Stimulated activated CD4-positive, alpha-beta T cell treated with anti-CD3 and anti-CD28 coated beads, Interleukin-2, amount 100 ng/mL, for 48 hours (primary cell): ENCODE results near the gene MACC1.

Experiments
- DNase-seq, 2 donors: peaks; one replicate each; pipeline ENCODE4 v3.0.0-alpha.2; 2020

MACC1 gene, protein sequence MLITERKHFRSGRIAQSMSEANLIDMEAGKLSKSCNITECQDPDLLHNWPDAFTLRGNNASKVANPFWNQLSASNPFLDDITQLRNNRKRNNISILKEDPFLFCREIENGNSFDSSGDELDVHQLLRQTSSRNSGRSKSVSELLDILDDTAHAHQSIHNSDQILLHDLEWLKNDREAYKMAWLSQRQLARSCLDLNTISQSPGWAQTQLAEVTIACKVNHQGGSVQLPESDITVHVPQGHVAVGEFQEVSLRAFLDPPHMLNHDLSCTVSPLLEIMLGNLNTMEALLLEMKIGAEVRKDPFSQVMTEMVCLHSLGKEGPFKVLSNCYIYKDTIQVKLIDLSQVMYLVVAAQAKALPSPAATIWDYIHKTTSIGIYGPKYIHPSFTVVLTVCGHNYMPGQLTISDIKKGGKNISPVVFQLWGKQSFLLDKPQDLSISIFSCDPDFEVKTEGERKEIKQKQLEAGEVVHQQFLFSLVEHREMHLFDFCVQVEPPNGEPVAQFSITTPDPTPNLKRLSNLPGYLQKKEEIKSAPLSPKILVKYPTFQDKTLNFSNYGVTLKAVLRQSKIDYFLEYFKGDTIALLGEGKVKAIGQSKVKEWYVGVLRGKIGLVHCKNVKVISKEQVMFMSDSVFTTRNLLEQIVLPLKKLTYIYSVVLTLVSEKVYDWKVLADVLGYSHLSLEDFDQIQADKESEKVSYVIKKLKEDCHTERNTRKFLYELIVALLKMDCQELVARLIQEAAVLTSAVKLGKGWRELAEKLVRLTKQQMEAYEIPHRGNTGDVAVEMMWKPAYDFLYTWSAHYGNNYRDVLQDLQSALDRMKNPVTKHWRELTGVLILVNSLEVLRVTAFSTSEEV

DNA sequence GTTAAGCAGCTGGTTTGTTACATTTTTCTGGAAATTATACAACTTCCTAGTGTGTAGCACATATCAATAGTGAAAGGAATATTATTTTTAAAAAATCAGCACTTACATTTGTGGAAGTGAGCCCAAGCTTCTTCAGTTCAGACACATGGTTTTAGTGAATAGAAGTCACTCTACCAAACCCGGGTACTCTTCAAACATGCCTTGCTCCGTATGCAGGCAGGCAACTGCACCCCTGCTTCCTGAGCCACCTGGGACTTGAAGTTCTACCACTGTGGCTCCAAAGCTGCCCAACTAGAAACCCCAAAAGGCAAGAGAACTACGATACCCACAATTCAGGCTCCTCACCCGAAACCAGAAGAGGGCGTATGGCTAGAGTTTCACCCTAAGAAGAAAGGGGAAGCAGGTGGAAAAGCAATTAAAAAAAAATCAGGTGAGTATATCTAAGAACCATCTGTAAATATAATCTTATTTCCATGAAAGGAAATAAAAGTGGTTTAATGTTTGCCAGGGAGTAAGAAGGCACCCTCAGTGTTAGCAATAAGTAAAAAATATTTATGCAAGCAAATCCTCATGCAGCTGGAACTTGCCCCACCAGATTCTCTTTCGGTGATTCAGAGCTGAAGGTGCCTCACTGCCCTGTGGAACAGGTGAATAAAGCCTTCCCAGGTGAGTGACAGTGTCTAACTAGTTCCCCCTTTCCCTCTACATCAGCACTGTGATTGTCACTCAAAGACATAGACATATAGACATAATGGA, at the start of gene MACC1:
Gene MACC1 (minus strand): TSS at position 192 of the 756 bp plus-strand sequence. CDS start 55,522 bp downstream, outside the sequence.
- no peak for DNase-seq

DNA sequence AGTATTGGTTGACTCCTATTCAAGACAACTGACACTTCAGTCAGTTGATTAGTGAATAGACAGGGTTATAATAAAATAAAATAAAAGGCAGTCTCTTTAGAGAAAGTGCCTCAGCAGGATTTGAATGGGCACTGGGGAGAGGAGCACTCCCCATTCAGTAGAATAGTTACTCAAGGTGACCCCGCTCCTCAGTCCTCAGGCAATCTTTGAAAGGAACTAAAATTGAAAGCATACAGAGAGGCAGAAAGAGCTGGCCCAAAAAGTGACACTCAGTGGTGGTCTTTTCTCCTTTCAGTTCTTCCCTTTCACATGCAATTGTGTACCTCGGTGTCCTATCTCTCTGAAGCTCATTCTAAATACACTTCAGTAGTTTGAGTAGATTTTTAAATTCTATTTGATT, 47.4 kb upstream of the MACC1 start:
- DNase-seq, result no peak

GRCh38 chr7:20260223-20260622, 43.0 kb upstream of the MACC1 start:
- DNase-seq, result no peak

GRCh38 chr7:20257212-20257611, 40.0 kb upstream of the MACC1 start:
- DNase-seq, result no peak

- DNase-seq, result no peak
These were observed 32.7 kb upstream of the MACC1 start for GRCh38 chr7:20249920-20250319.

DNA sequence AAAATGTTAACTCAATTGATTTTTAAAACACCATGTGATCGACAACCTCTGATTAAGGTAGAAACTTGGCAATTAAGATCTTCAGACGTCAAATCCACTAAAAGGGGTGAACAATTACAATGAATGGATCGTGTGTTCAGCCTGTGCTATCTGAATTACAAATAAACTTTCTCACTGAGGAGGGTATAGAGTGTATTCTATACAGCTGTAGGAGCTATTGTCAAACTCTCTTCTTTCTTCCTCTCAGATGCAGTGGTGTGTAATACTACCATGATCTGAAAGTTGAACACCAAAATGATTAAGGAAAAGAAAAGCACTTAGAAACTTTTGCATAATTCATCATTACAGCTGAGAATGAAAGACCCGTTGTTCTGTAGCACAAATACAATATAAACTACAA, 32.2 kb upstream of the MACC1 start:
- DNase-seq, result no peak

DNA sequence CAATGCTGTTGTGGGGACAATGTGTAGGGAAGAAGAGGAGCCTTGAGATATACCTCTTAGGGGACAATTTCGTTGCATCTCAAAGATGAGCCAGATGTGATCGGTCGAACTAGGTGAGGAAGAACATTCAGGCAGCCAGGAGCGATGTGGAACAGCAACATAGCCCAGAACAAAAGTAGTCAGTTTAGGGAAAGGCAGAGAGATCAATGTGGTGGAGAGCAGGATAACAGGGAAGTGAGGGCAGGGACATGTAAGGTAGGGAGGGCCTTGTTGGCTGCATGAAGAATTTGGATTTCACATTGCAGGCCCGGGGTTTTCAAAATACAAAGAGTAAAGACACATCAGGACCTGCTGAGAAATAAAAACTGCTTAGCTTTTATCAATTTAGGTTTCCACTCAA, 29.1 kb upstream of the MACC1 start:
- no peak for DNase-seq

DNA sequence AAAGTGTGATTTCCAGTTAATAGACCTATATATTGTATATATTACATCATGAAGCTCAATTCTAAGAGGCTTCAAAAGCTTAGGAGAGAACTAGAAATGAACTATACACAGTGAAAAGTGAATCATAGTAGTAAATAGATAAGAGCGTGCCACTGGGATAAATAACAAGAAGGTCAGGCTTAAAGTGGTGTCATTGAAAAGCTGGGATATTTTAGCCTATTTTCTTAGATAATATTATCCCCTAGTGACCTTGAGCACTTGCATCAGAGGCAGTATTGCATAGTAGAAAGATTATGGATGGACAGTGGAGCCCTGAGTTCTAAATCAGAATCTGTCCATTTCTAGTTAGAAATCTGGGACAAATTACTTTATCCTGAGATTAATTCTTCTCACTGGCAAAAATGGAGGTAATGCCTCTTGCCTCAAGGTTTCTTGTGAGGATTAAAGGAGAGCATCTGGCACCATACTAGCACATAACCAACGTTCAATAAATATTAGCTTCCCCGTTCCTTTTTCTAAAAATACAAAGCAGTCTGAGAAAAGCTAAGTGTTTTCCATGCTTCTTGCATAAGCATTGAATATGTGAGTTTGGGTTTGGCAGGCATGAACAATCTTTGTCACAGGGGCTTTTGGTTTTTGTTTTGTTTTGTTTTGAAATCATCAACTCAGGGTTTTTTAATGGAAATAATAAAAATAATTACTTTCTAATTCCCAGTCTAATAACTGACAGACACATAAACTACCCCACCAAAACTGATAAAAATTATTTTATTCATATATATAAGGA, 27.3 kb upstream of the MACC1 start:
- DNase-seq, result no peak

GRCh38 chr7:20241911-20242261, 24.7 kb upstream of the MACC1 start:
- no peak for DNase-seq

DNA sequence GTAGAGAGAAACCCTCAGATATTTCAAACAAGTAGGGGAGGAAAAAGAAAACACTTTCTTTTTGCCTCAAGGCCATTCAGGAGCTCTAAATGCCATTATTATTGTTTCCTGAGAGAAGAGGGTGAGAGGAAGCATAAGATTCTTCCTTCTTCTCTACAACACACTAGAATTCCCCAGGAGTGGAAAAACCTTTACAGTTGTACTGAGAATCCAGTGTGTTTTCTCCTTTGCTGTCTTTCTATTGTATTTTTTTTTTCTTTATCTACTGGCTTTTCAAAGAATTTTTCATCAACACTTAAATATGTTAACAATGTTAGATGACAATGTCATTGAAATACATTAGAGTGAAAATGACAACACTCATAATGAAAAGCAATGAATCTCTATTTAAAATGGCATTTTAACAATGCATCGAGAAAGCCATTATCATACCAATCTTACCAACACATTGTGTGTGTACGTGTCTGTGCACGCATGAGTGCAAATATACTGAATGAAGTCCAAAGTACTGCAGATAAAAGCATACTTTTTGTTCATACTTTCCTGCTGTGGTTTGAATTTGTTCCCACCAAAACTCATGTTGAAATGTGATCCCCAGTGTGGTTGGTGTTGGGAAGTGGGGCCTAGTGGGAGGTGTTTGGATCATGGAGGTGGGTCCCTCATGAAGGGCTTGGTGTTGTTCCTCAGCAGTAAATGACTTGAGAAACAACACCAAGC, 24.2 kb upstream of the MACC1 start:
- DNase-seq, result no peak

- DNase-seq, result no peak
These were observed 23.1 kb upstream of the MACC1 start for GRCh38 chr7:20240080-20240926.

DNA sequence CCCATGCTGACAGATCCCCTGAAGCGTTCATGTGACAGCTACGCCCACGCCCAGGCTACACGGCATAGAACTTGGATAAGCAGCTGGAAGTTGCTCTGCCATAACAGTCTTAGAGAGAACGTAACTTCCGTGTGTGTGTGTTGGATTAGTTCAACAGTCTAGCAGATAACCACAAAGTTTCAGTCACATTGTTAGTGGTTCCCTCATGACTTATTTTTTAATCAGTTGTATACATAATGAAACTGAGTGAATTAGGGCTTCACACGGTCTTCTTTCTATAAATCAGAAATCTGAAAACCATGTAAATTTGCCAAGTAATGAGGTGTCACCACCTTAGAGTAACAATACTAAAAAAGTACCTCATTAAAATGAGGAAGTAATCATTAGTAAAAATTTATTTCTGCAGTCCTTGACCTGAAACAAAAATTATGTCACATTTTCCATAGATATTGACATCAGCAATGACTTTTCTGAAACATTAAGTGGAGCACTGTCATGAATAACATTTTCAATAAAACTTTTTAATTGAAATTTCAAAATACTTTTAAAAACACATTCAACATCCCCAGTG, 21.7 kb upstream of the MACC1 start:
- DNase-seq, result no peak

DNA sequence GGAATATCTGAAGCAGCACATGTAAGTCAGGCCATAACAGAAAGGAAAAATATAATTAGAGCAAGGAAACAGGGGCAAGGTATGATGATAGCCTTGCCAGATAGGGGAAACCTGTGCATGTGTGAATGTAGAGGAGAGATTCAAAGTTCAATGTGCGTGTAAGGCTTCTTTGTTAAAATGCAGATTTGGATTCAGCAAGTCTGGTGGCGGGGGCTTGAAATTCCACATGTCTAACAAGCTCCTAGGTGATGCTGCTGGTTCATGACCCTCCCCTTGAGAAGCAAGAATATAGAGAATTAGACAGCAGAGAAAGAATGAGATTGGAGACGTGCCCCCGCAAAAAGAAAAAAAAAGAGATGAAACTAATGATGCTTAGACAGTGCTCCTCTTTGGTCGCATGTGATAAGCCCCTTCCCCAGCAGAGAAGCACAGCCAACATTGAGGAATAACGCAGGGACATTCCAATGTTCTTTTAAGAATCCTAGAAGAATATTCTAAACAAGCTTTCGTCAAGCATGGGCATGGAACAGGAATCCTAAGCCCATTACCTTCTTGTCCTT, 21.1 kb upstream of the MACC1 start:
- no peak for DNase-seq

DNA sequence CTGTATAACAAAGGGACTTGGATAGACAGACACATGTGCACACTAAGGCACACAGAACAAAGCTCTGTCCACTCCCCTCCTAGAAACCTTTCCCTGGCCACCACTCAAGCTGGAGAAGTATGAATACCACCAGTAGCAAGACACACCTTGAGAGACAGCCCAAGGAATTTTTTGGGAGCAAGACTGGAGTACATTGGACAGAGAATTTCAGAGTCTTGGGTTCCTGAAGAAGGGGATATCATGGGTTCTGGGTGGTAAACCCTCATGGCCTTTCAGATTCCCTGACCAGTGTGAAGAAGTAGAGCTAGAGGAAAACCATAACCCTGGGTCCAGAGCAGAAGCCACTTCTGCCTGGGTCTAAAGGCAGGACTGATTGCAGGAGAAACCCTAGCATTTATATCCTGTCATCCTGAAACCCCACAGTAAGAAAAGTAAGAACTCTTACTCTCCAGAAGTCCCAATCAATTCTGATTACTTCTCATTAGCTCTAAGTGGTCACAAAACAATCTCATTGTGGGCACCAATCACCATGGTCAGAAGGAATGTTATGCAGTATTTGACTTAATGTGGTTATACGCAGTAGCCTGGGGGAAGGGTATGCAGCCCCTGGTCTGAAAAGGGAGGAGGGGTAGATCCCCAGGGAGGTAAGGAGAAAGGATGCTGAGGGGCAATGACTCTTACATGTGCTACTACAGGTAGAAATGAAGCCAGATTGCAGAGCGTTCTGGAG, 20.4 kb upstream of the MACC1 start:
- DNase-seq, result no peak

DNA sequence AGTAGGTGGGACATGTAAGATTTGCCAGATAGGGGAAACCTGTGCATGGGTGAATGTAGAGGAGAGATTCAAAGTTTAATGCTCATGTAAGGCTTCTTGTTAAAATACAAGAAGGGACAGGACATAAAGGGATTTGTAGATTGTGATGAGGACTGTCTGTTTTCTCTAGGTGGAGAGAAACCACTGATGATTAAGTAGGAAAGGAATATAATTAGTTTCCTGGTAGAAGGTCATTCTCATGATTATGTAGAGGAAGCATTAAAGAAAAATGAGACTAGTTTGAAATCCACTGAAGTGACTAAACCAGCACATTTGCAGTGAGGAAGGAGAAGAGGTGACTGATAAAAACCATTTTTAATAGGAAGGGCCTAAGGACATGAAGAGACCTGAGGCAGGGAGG, 19.6 kb upstream of the MACC1 start:
- no peak for DNase-seq

DNA sequence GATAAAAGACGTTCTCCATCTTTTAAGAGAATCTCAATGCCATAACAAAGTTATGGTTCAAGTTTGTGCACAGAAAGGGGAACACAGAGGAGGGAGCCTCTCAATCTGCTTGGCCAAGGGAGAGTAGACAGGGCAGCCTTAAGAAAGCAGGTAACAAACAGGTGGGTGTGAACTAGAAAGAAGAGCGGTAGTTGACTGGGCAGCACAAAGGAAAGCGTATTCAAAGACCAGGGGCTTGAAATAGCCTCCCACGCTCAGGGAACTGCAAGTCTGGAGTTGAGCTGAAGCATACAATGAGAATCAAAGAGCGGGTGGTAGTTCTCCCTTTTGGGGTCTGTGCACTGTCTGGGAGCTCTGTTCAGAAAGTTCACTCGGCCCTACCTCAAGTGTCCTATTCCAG, 18.9 kb upstream of the MACC1 start:
- no peak for DNase-seq

DNA sequence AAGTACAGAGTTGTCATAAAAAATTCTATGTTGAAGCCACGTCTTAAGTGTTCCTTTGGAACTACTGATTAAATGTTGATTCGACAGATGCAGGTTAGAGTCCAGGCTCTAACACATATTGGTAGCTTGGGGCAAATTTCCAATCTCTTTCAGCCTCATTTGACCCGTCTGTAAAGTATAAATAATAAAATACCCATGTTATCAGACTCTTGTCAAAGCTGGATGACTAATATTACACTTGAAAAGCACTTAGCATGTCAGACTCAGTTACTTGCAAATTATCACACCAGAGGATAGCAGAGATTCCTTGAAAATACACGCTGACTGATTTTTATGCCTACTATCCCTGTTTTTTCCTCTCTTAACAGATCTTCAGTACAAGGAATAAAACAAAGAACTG, 18.1 kb upstream of the MACC1 start:
- no peak for DNase-seq

- DNase-seq, result no peak
These were observed 16.2 kb upstream of the MACC1 start for GRCh38 chr7:20233362-20233761.

- no peak for DNase-seq
These were observed 15.7 kb upstream of the MACC1 start for GRCh38 chr7:20232848-20233247.
